NCI-H2227 (cell line): ENCODE data around the gene STK32C.
A peak's percentile ranks its signal among the peaks of the same experiment; 100 is the strongest.
"Not testable (repeated sequence)": the region's sequence is repeated elsewhere in the genome, so short reads cannot be mapped to it uniquely, and the experiment has no call there.

ENCODE experiments used
- DNase-seq: peaks from one replicate; lab custom pipeline; 2025; ENCODE audit not compliant: unreplicated experiment; lab: John Stamatoyannopoulos, UW

The STK32C gene

GRCh38 chr10:132269266-132270230, 38.2 kb downstream of the STK32C start:
- peak; percentile 17 for DNase-seq

- DNase-seq: not testable (repeated sequence)
Observed at GRCh38 chr10:132267916-132268315, 39.8 kb downstream of the STK32C start.

DNA sequence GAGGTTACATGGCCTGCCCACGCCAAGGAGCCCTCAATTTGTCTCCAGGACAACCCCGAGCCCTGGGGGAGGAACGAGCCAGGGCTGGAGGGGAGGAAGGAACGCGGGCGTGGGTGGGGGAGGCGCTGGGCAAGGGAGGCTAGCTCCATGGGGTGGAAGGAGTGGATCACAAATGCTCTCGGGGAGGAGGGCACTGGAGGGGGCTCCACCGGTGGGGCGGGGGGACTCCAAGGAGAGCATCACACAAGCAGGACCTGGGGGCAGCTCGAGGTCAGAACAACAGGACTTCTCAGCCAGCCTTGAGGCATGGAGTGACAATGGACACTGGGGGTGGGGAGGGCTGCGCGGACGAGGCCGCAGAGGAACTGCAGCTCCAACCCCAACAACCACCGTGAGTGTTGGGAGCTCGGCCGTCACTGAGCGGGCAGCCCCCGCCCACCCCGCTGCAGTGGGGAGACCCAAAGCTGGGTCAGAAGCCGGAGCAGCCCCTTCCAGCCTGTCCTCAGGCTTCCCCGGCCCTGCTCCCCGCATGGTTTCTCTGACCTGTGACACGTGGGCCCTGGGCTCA, 41.1 kb downstream of the STK32C start:
- DNase-seq: no peak

GRCh38 chr10:132265890-132266496, 41.8 kb downstream of the STK32C start:
- no peak for DNase-seq

DNA sequence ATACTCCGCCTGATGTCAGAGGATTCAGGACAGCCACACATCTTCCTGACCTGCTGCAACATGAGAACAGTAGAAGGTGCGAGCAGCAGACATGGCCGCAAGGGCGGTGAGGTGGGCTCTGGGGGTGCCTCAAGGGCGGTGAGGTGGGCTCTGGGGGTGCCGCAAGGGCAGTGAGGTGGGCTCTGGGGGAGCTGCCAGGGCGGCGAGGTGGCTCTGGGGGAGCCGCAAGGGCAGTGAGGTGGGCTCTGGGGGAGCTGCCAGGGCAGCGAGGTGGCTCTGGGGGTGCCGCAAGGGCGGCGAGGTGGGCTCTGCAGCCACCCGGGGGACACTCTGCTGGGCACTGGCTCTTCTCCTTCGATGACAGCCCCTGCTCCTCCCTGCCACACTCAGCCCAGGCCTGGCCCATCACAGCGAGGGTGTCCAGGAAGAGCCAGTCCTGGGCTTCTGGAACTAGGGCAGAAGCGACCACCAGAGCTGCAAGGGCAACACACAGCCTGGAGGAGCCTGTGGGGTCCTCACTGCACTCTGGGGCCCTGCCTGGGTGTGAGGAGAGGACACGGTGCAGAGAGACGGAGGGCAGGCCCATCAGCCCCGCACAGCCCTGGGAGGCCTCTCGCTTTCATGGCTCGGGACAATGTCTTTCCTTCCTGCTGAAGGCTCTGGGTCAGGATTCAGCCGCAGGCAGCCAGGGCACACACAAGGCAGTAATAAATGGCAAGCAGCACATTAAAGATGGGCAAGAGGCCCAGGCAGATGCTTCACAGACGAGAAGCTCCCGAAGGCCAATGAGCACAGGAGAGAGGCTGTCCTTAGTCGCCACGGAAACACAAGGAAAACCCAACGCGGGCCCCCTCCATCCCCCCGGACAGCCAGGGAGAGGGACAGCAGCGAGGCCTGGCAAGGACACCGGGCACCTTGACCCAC, 42.5 kb downstream of the STK32C start:
- peak; percentile 12 for DNase-seq

- no peak for DNase-seq
Observed at GRCh38 chr10:132264306-132264950, 43.3 kb downstream of the STK32C start.

- DNase-seq: no peak
Observed at GRCh38 chr10:132263866-132264265, 43.9 kb downstream of the STK32C start.

DNA sequence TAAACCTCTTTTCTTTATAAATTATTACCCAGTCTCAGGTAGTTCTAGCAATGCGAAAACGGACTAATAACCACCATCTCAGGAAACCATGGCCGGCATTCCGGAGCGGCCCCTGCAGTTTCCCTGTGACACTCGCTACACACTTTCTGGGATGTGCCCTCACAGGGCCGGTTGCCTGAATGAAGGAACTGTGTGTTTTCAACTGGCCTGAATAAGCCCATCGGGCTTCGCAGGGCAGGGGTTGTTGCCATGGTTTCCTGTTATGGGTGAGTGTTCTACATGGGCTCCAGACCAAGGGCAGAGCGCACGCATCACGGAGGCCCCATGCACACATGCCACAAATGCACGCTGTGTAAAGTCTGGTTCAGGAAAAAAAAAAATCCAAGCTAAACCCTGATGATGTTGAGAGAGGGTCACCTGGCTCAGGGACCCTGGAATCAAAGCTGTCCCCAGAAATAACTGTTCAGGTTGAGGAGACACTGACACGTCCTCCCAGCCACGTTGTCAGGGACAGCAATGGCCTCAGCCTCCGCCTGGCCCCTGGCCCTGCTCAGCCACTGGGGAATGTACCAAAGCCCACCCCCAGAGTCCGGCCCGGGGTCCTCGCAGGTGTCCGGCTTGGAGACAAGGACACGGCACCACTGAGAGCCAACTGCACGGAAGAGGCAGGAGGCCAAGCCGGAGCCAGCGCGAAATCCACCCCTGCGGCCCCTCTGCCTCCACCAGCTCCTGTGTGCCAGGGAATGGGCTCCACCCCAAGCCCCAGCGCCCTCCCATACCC, 47.9 kb downstream of the STK32C start:
- no peak for DNase-seq

DNA sequence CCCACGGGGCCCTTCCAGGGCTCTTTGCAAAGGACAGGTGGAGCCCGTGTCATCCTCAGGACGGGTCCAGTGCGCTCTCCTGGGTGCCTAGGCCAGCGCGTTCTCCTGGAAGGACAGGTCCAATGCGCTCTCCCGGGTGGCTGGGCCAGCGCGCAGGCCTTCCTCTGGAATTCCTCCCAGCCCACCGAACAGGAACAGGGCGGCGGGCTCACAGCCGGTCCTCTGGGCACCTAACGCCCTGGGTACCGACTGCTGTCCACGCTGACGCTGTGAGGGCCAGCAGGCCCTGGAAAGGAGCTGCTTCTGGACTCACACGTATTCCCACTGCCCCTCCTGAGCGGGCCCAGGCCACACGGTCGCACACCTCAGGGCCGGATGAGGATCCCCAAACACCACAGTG, 49.3 kb downstream of the STK32C start:
- no peak for DNase-seq

DNA sequence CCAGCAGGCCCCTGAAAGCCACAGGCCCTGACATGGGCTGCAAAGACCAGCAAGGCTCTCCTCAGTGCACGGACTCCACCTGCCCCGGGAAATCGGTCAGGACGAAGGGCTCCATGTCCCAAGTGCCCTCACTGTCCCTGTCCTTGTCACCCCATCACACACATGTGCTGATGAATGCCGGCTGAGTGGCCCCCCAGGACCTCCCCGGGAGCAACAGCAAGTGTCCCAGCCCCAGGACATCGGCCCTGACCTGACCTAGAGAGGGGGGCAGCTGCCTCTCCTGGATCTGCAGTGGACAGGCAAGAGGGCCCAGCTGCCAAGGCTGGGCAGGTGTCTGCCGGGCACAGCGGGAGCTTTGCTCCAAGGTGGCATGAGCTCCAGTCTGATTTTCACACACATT, 49.8 kb downstream of the STK32C start:
- no peak for DNase-seq

GRCh38 chr10:132257271-132257670, 50.5 kb downstream of the STK32C start:
- DNase-seq: no peak

DNA sequence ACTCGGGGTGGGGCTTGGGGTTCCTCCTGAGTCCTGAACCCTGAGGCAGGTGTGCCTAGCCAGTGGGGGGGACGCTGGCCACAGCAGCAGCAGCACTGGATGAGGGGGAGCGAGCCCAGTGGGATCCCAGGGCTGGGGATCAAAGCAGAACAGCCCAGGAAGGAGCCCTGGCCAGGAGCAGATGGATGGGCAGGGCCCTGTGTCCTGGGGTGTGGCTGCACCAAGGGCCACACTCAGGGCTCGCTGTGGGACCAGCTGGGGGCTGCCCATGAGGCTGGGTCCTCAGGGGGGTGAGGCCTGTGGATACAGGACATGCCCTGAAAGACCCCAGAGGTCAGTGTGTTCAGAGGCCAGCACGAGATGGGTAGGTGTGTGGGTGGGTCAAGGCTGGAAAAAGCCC, 50.9 kb downstream of the STK32C start:
- DNase-seq: no peak

GRCh38 chr10:132255489-132256344, 52.0 kb downstream of the STK32C start:
- no peak for DNase-seq

GRCh38 chr10:132254841-132255240, 52.9 kb downstream of the STK32C start:
- DNase-seq: no peak

DNA sequence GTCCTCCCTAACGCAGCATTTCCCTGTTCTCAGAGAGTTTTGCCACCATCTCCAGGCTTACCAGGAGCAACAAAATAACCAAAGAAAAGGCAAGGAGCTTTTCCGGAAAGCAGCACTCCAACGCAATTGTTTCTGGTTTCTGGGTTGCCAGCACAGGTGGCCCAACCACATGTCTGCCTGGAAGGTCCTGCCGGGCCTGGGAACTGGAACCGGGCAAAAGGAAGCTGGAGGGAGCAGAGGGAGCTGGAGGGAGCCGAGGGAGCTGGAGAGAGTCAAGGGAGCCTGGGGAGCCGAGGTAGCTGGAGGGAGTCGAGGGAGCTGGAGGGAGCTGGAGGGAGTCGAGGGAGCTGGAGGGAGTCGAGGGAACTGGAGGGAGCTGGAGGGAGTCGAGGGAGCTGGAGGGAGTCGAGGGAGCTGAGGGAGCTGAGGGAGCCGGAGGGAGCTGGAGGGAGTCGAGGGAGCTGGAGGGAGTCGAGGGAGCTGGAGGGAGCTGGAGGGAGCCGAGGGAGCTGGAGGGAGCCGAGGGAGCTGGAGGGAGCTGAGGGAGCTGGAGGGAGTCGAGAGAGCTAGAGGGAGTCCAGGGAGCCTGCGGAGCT, 54.6 kb downstream of the STK32C start:
- no peak for DNase-seq

GRCh38 chr10:132252412-132252811, 55.3 kb downstream of the STK32C start:
- DNase-seq: no peak

- DNase-seq: no peak
Observed at GRCh38 chr10:132251928-132252327, 55.8 kb downstream of the STK32C start.
